ENCODE results near the gene ECD.

DNA sequence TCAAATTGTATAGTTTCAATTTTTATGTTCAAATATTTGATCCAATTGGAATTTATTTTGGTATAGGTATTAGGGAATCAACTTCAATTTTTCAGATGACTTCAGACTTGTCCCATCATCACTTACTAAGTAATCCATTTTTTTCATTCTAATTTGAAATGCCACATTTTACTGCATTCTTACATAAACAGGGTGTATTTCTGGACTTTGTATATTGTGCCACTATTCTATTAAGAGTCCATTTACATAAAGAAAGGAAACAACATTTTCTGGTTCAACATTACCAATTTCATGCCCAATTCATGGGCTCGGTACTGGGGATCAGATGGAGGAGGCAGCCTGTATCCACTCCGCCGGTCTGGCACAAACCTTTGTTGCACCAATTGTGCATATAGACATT lies 15.8 kb downstream of the ECD start:
- TF ChIP-seq, protein P1, sequence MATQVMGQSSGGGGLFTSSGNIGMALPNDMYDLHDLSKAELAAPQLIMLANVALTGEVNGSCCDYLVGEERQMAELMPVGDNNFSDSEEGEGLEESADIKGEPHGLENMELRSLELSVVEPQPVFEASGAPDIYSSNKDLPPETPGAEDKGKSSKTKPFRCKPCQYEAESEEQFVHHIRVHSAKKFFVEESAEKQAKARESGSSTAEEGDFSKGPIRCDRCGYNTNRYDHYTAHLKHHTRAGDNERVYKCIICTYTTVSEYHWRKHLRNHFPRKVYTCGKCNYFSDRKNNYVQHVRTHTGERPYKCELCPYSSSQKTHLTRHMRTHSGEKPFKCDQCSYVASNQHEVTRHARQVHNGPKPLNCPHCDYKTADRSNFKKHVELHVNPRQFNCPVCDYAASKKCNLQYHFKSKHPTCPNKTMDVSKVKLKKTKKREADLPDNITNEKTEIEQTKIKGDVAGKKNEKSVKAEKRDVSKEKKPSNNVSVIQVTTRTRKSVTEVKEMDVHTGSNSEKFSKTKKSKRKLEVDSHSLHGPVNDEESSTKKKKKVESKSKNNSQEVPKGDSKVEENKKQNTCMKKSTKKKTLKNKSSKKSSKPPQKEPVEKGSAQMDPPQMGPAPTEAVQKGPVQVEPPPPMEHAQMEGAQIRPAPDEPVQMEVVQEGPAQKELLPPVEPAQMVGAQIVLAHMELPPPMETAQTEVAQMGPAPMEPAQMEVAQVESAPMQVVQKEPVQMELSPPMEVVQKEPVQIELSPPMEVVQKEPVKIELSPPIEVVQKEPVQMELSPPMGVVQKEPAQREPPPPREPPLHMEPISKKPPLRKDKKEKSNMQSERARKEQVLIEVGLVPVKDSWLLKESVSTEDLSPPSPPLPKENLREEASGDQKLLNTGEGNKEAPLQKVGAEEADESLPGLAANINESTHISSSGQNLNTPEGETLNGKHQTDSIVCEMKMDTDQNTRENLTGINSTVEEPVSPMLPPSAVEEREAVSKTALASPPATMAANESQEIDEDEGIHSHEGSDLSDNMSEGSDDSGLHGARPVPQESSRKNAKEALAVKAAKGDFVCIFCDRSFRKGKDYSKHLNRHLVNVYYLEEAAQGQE (IDR thresholded peaks at IDR 0.05; ENCODE audit: low read depth) = no peak
- TF ChIP-seq, protein P2, sequence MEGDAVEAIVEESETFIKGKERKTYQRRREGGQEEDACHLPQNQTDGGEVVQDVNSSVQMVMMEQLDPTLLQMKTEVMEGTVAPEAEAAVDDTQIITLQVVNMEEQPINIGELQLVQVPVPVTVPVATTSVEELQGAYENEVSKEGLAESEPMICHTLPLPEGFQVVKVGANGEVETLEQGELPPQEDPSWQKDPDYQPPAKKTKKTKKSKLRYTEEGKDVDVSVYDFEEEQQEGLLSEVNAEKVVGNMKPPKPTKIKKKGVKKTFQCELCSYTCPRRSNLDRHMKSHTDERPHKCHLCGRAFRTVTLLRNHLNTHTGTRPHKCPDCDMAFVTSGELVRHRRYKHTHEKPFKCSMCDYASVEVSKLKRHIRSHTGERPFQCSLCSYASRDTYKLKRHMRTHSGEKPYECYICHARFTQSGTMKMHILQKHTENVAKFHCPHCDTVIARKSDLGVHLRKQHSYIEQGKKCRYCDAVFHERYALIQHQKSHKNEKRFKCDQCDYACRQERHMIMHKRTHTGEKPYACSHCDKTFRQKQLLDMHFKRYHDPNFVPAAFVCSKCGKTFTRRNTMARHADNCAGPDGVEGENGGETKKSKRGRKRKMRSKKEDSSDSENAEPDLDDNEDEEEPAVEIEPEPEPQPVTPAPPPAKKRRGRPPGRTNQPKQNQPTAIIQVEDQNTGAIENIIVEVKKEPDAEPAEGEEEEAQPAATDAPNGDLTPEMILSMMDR (IDR thresholded peaks at IDR 0.05 in 2 of 3, conservative IDR thresholded peaks at IDR 0.05 in 1 of 3; ENCODE audit: borderline replicate concordance in 1 of 3, insufficient read depth in 1 of 3, low read depth in 2 of 3, low read length in 2 of 3) = no peak
- TF ChIP-seq EZH2 (IDR thresholded peaks at IDR 0.05) (no peak), POLR2AphosphoS5 (IDR thresholded peaks at IDR 0.05; ENCODE audit: low read depth, low read length) (no peak)

Measured in HCT116 (cell line).